Endometrial microvascular endothelial cells (primary cell): ENCODE data around the gene PIANP. TPM values are rescaled to one million over a fixed set of nuclear protein-coding genes. Genes with fewer than 3 reads are reported as not detected.
"Not testable (repeated sequence)": the region's sequence is repeated elsewhere in the genome, so short reads cannot be mapped to it uniquely, and the experiment has no call there.

Source experiments
- in situ Hi-C: cut with HindIII; loops from 2 replicates; pipeline ENCODE4 v1.10.0; 2017; ENCODE audit warnings: low sequenced_read_pairs, low pct_unique_long_range_greater_than_20kb; ENCODE audit errors: inconsistent ontology term
- total RNA-seq: library from RNA; depleted of rRNA; stranded (reverse); fragments of >200 nt; gene quantifications from one replicate; pipeline ENCODE4 v1.2.3, GENCODE V29; 2015; ENCODE audit errors: inconsistent ontology term

The PIANP gene
- not detected for total RNA-seq

GRCh38 chr12:6700646-6701051, at the start of gene PIANP:
PIANP (minus strand) TSS chr12:6700815; CDS start chr12:6698061, 2,754 bp downstream.
- in situ Hi-C loops, result no loop called here

GRCh38 chr12:6748761-6749160, 48.1 kb upstream of the PIANP start:
- in situ Hi-C loops, result no loop called here

GRCh38 chr12:6747216-6747615, 46.6 kb upstream of the PIANP start:
- in situ Hi-C loops, result no loop called here

GRCh38 chr12:6745741-6746525, 45.3 kb upstream of the PIANP start:
- in situ Hi-C loops, result no loop called here

- in situ Hi-C loops, result not testable (repeated sequence)
These were observed 42.7 kb upstream of the PIANP start for GRCh38 chr12:6743300-6743699.

GRCh38 chr12:6742834-6743233, 42.2 kb upstream of the PIANP start:
- in situ Hi-C loops, result no loop called here

GRCh38 chr12:6742080-6742479, 41.5 kb upstream of the PIANP start:
- in situ Hi-C loops, result not testable (repeated sequence)

GRCh38 chr12:6736754-6737153, 36.1 kb upstream of the PIANP start:
- in situ Hi-C loops, result no loop called here

GRCh38 chr12:6735448-6736191, 35.0 kb upstream of the PIANP start:
- in situ Hi-C loops, result no loop called here

GRCh38 chr12:6734506-6735387, 34.1 kb upstream of the PIANP start:
- in situ Hi-C loops, result no loop called here

GRCh38 chr12:6730169-6730568, 29.6 kb upstream of the PIANP start:
- in situ Hi-C loops, result no loop called here

GRCh38 chr12:6729186-6729585, 28.6 kb upstream of the PIANP start:
- in situ Hi-C loops, result loop anchor here (10.0 kb wide), 1 partner anchor 66 kb away; no protein-coding TSS in a partner anchor

- in situ Hi-C loops, result loop anchor here (10.0 kb wide), 1 partner anchor 69 kb away; no protein-coding TSS in a partner anchor
These were observed 24.7 kb upstream of the PIANP start for GRCh38 chr12:6725350-6725749.

- in situ Hi-C loops, result loop anchor here (10.0 kb wide), 1 partner anchor 70 kb away; no protein-coding TSS in a partner anchor
These were observed 23.8 kb upstream of the PIANP start for GRCh38 chr12:6724409-6724797.

- in situ Hi-C loops, result loop anchor here (10.0 kb wide), 1 partner anchor 71 kb away; no protein-coding TSS in a partner anchor
These were observed 23.2 kb upstream of the PIANP start, which contains the start of gene COPS7A for GRCh38 chr12:6723607-6724408. COPS7A (plus strand) TSS chr12:6724046; CDS start chr12:6724657, 611 bp downstream.

GRCh38 chr12:6722863-6723262, 22.2 kb upstream of the PIANP start:
- in situ Hi-C loops, result loop anchor here (10.0 kb wide), 1 partner anchor 72 kb away; no protein-coding TSS in a partner anchor

- in situ Hi-C loops, result no loop called here
These were observed 16.3 kb upstream of the PIANP start for GRCh38 chr12:6716874-6717437.
